ENCODE results near the gene C3orf80.
"Not testable (repeated sequence)": the region's sequence is repeated elsewhere in the genome, so short reads cannot be mapped to it uniquely, and the experiment has no call there.

C3orf80 gene

GRCh38 chr3:160225176-160226025 is at the start of gene C3orf80:
Gene C3orf80 (plus strand): TSS chr3:160225422. CDS start chr3:160225636, 214 bp downstream.
- Histone ChIP-seq H3K36me3 (ENCODE audit: control insufficient read depth in 1 of 2, insufficient read depth in 2 of 2, low read length in 2 of 2) (no peaks in the 10 kb centered on the region), H3K4me1 (ENCODE audit: control insufficient read depth in 1 of 2, insufficient read depth in 2 of 2, low read length in 2 of 2) (peaks cover 3 to 22% of the 10 kb centered on the region in 2 donors), H3K27me3 (ENCODE audit: low read depth, low read length) (peaks cover 11% of the 10 kb centered on the region), H3K27ac (ENCODE audit: low read length) (no peak within 1 kb of the TSS), H3K4me3 (ENCODE audit: low read depth in 1 of 2, low read length in 2 of 2) (peak within 1 kb of the TSS; percentile 50 to 85), H3K9me3 (ENCODE audit: control insufficient read depth in 1 of 2, low read length in 2 of 2) (no peaks in the 10 kb centered on the region)

GRCh38 chr3:160176923-160177322 is 48.3 kb upstream of the C3orf80 start:
- no peaks in the 10 kb centered on the region for H3K4me1 ChIP-seq (ENCODE audit: control insufficient read depth in 1 of 2, insufficient read depth in 2 of 2, low read length in 2 of 2)
- H3K27ac ChIP-seq (ENCODE audit: low read length), result no peak overlapping the region
- H3K27me3 ChIP-seq (ENCODE audit: low read depth, low read length), result no peaks in the 10 kb centered on the region

GRCh38 chr3:160178661-160179060 is 46.6 kb upstream of the C3orf80 start:
- H3K9me3 ChIP-seq (ENCODE audit: control insufficient read depth in 1 of 2, low read length in 2 of 2); H3K4me1 ChIP-seq (ENCODE audit: control insufficient read depth in 1 of 2, insufficient read depth in 2 of 2, low read length in 2 of 2); H3K27me3 ChIP-seq (ENCODE audit: low read depth, low read length); H3K4me3 ChIP-seq (ENCODE audit: low read depth in 1 of 2, low read length in 2 of 2); H3K36me3 ChIP-seq (ENCODE audit: control insufficient read depth in 1 of 2, insufficient read depth in 2 of 2, low read length in 2 of 2); H3K27ac ChIP-seq (ENCODE audit: low read length): not testable (repeated sequence)

More at GRCh38 chr3:160176923-160177322, 48.3 kb upstream of the C3orf80 start:
- Histone ChIP-seq H3K4me3 (ENCODE audit: low read depth in 1 of 2, low read length in 2 of 2) (no peak overlapping the region), H3K9me3 (ENCODE audit: control insufficient read depth in 1 of 2, low read length in 2 of 2) (no peaks in the 10 kb centered on the region), H3K36me3 (ENCODE audit: control insufficient read depth in 1 of 2, insufficient read depth in 2 of 2, low read length in 2 of 2) (no peaks in the 10 kb centered on the region)

GRCh38 chr3:160179403-160179802 is 45.8 kb upstream of the C3orf80 start:
- not testable (repeated sequence) for H3K9me3 ChIP-seq (ENCODE audit: control insufficient read depth in 1 of 2, low read length in 2 of 2); H3K27ac ChIP-seq (ENCODE audit: low read length); H3K4me3 ChIP-seq (ENCODE audit: low read depth in 1 of 2, low read length in 2 of 2); H3K36me3 ChIP-seq (ENCODE audit: control insufficient read depth in 1 of 2, insufficient read depth in 2 of 2, low read length in 2 of 2); H3K27me3 ChIP-seq (ENCODE audit: low read depth, low read length); H3K4me1 ChIP-seq (ENCODE audit: control insufficient read depth in 1 of 2, insufficient read depth in 2 of 2, low read length in 2 of 2)

GRCh38 chr3:160179906-160180305 is 45.3 kb upstream of the C3orf80 start:
- no peaks in the 10 kb centered on the region for H3K27me3 ChIP-seq (ENCODE audit: low read depth, low read length)
- no peaks in the 10 kb centered on the region for H3K9me3 ChIP-seq (ENCODE audit: control insufficient read depth in 1 of 2, low read length in 2 of 2)
- no peaks in the 10 kb centered on the region for H3K4me1 ChIP-seq (ENCODE audit: control insufficient read depth in 1 of 2, insufficient read depth in 2 of 2, low read length in 2 of 2)
- H3K27ac ChIP-seq (ENCODE audit: low read length), result no peak overlapping the region
- H3K36me3 ChIP-seq (ENCODE audit: control insufficient read depth in 1 of 2, insufficient read depth in 2 of 2, low read length in 2 of 2), result no peaks in the 10 kb centered on the region
- H3K4me3 ChIP-seq (ENCODE audit: low read depth in 1 of 2, low read length in 2 of 2), result no peak overlapping the region

- Histone ChIP-seq H3K36me3 (ENCODE audit: control insufficient read depth in 1 of 2, insufficient read depth in 2 of 2, low read length in 2 of 2) (no peaks in the 10 kb centered on the region), H3K27ac (ENCODE audit: low read length) (no peak overlapping the region), H3K9me3 (ENCODE audit: control insufficient read depth in 1 of 2, low read length in 2 of 2) (no peaks in the 10 kb centered on the region), H3K4me3 (ENCODE audit: low read depth in 1 of 2, low read length in 2 of 2) (no peak overlapping the region), H3K4me1 (ENCODE audit: control insufficient read depth in 1 of 2, insufficient read depth in 2 of 2, low read length in 2 of 2) (no peaks in the 10 kb centered on the region), H3K27me3 (ENCODE audit: low read depth, low read length) (no peaks in the 10 kb centered on the region)
Measured at GRCh38 chr3:160180581-160181216, 44.5 kb upstream of the C3orf80 start.

- H3K4me1 ChIP-seq (ENCODE audit: control insufficient read depth in 1 of 2, insufficient read depth in 2 of 2, low read length in 2 of 2), result no peaks in the 10 kb centered on the region
- no peak overlapping the region for H3K27ac ChIP-seq (ENCODE audit: low read length)
- H3K9me3 ChIP-seq (ENCODE audit: control insufficient read depth in 1 of 2, low read length in 2 of 2), result no peaks in the 10 kb centered on the region
- no peaks in the 10 kb centered on the region for H3K36me3 ChIP-seq (ENCODE audit: control insufficient read depth in 1 of 2, insufficient read depth in 2 of 2, low read length in 2 of 2)
- H3K27me3 ChIP-seq (ENCODE audit: low read depth, low read length), result no peaks in the 10 kb centered on the region
- H3K4me3 ChIP-seq (ENCODE audit: low read depth in 1 of 2, low read length in 2 of 2), result no peak overlapping the region
Measured at GRCh38 chr3:160183345-160184076, 41.7 kb upstream of the C3orf80 start.

GRCh38 chr3:160184655-160185054 is 40.6 kb upstream of the C3orf80 start:
- no peaks in the 10 kb centered on the region for H3K36me3 ChIP-seq (ENCODE audit: control insufficient read depth in 1 of 2, insufficient read depth in 2 of 2, low read length in 2 of 2)
- H3K27ac ChIP-seq (ENCODE audit: low read length), result no peak overlapping the region
- no peaks in the 10 kb centered on the region for H3K4me1 ChIP-seq (ENCODE audit: control insufficient read depth in 1 of 2, insufficient read depth in 2 of 2, low read length in 2 of 2)
- H3K9me3 ChIP-seq (ENCODE audit: control insufficient read depth in 1 of 2, low read length in 2 of 2), result no peaks in the 10 kb centered on the region
- H3K27me3 ChIP-seq (ENCODE audit: low read depth, low read length), result no peaks in the 10 kb centered on the region
- H3K4me3 ChIP-seq (ENCODE audit: low read depth in 1 of 2, low read length in 2 of 2), result no peak overlapping the region

- no peak overlapping the region for H3K4me3 ChIP-seq (ENCODE audit: low read depth in 1 of 2, low read length in 2 of 2)
- peak overlapping the region; percentile 34 for H3K27ac ChIP-seq (ENCODE audit: low read length)
- H3K36me3 ChIP-seq (ENCODE audit: control insufficient read depth in 1 of 2, insufficient read depth in 2 of 2, low read length in 2 of 2), result no peaks in the 10 kb centered on the region
- no peaks in the 10 kb centered on the region for H3K4me1 ChIP-seq (ENCODE audit: control insufficient read depth in 1 of 2, insufficient read depth in 2 of 2, low read length in 2 of 2)
- H3K9me3 ChIP-seq (ENCODE audit: control insufficient read depth in 1 of 2, low read length in 2 of 2), result no peaks in the 10 kb centered on the region
- H3K27me3 ChIP-seq (ENCODE audit: low read depth, low read length), result no peaks in the 10 kb centered on the region
Measured at GRCh38 chr3:160185751-160186150, 39.5 kb upstream of the C3orf80 start.

- Histone ChIP-seq H3K4me1 (ENCODE audit: control insufficient read depth in 1 of 2, insufficient read depth in 2 of 2, low read length in 2 of 2) (no peaks in the 10 kb centered on the region), H3K9me3 (ENCODE audit: control insufficient read depth in 1 of 2, low read length in 2 of 2) (no peaks in the 10 kb centered on the region), H3K4me3 (ENCODE audit: low read depth in 1 of 2, low read length in 2 of 2) (no peak overlapping the region), H3K27ac (ENCODE audit: low read length) (no peak overlapping the region), H3K27me3 (ENCODE audit: low read depth, low read length) (no peaks in the 10 kb centered on the region), H3K36me3 (ENCODE audit: control insufficient read depth in 1 of 2, insufficient read depth in 2 of 2, low read length in 2 of 2) (no peaks in the 10 kb centered on the region)
Measured at GRCh38 chr3:160187288-160187687, 37.9 kb upstream of the C3orf80 start.

GRCh38 chr3:160192310-160193029 is 32.8 kb upstream of the C3orf80 start:
- Histone ChIP-seq H3K36me3 (ENCODE audit: control insufficient read depth in 1 of 2, insufficient read depth in 2 of 2, low read length in 2 of 2) (no peaks in the 10 kb centered on the region), H3K9me3 (ENCODE audit: control insufficient read depth in 1 of 2, low read length in 2 of 2) (no peaks in the 10 kb centered on the region), H3K27ac (ENCODE audit: low read length) (no peak overlapping the region), H3K4me1 (ENCODE audit: control insufficient read depth in 1 of 2, insufficient read depth in 2 of 2, low read length in 2 of 2) (no peaks in the 10 kb centered on the region), H3K4me3 (ENCODE audit: low read depth in 1 of 2, low read length in 2 of 2) (no peak overlapping the region), H3K27me3 (ENCODE audit: low read depth, low read length) (no peaks in the 10 kb centered on the region)

All from muscle layer of duodenum (tissue), 2 donors.